ENCODE data around the gene CTU2. TPM values are rescaled to one million over a fixed set of nuclear protein-coding genes. Genes with fewer than 3 reads are reported as not detected.
A peak's percentile ranks its signal among the peaks of the same experiment; 100 is the strongest.

The CTU2 gene
- total and polyA plus RNA-seq, 5 donors = 11.1 to 16.3 (median 12.0) TPM

GRCh38 chr16:88750854-88751253, 44.6 kb downstream of the CTU2 start:
- Histone ChIP-seq H3K27me3 (ENCODE audit: control insufficient read depth, insufficient read depth) (no peaks in the 10 kb centered on the region), H3K27ac (ENCODE audit: low read length) (no peak overlapping the region), H3K9me3 (ENCODE audit: control insufficient read depth, low read length) (no peaks in the 10 kb centered on the region), H3K4me1 (ENCODE audit: control insufficient read depth, insufficient read depth, low read length) (no peaks in the 10 kb centered on the region), H3K4me3 (ENCODE audit: low read length) (no peak overlapping the region)
- WGBS = 84% methylated on average over 12 of the region's 12 CpGs
- intact Hi-C loops (cut with DNase I) = no loop called here
- no peak for ATAC-seq
- DNase-seq = no peak

GRCh38 chr16:88752386-88753002, 46.2 kb downstream of the CTU2 start:
- H3K4me1 ChIP-seq (ENCODE audit: control insufficient read depth, insufficient read depth, low read length) = no peaks in the 10 kb centered on the region
- no peaks in the 10 kb centered on the region for H3K9me3 ChIP-seq (ENCODE audit: control insufficient read depth, low read length)
- intact Hi-C loops (cut with DNase I) = no loop called here

GRCh38 chr16:88753191-88753590, 46.9 kb downstream of the CTU2 start:
- Histone ChIP-seq H3K9me3 (ENCODE audit: control insufficient read depth, low read length) (no peaks in the 10 kb centered on the region), H3K27ac (ENCODE audit: low read length) (no peak overlapping the region), H3K4me1 (ENCODE audit: control insufficient read depth, insufficient read depth, low read length) (no peaks in the 10 kb centered on the region), H3K27me3 (ENCODE audit: control insufficient read depth, insufficient read depth) (no peaks in the 10 kb centered on the region), H3K4me3 (ENCODE audit: low read length) (no peak overlapping the region)
- DNase-seq (no peak), ATAC-seq (no peak)
- intact Hi-C loops (cut with DNase I) = no loop called here
- WGBS = 88% methylated on average over 13 of the region's 13 CpGs

More at GRCh38 chr16:88752386-88753002, 46.2 kb downstream of the CTU2 start:
- 91% methylated on average over 16 of the region's 16 CpGs for WGBS
- Histone ChIP-seq H3K27me3 (ENCODE audit: control insufficient read depth, insufficient read depth) (no peaks in the 10 kb centered on the region), H3K4me3 (ENCODE audit: low read length) (no peak overlapping the region), H3K27ac (ENCODE audit: low read length) (no peak overlapping the region)
- no peak for ATAC-seq
- DNase-seq = no peak

GRCh38 chr16:88753602-88754001, 47.3 kb downstream of the CTU2 start:
- no peaks in the 10 kb centered on the region for H3K9me3 ChIP-seq (ENCODE audit: control insufficient read depth, low read length)
- no peak overlapping the region for H3K4me3 ChIP-seq (ENCODE audit: low read length)
- ATAC-seq = no peak
- 82% methylated on average over 11 of the region's 11 CpGs for WGBS
- intact Hi-C loops (cut with DNase I) = no loop called here
- no peak for DNase-seq
- no peaks in the 10 kb centered on the region for H3K27me3 ChIP-seq (ENCODE audit: control insufficient read depth, insufficient read depth)
- no peak overlapping the region for H3K27ac ChIP-seq (ENCODE audit: low read length)
- H3K4me1 ChIP-seq (ENCODE audit: control insufficient read depth, insufficient read depth, low read length) = no peaks in the 10 kb centered on the region

- Histone ChIP-seq H3K27ac (ENCODE audit: low read length) (no peak overlapping the region), H3K27me3 (ENCODE audit: control insufficient read depth, insufficient read depth) (no peaks in the 10 kb centered on the region), H3K4me3 (ENCODE audit: low read length) (no peak overlapping the region), H3K9me3 (ENCODE audit: control insufficient read depth, low read length) (no peaks in the 10 kb centered on the region), H3K4me1 (ENCODE audit: control insufficient read depth, insufficient read depth, low read length) (no peaks in the 10 kb centered on the region)
- 91% methylated on average over 28 of the region's 28 CpGs for WGBS
- no peak for ATAC-seq
- no peak for DNase-seq
- intact Hi-C loops (cut with DNase I) = no loop called here
Observed at GRCh38 chr16:88754109-88754911, 48.0 kb downstream of the CTU2 start.

- intact Hi-C loops (cut with DNase I) = no loop called here
- Histone ChIP-seq H3K9me3 (ENCODE audit: control insufficient read depth, low read length) (no peaks in the 10 kb centered on the region), H3K4me3 (ENCODE audit: low read length) (no peak overlapping the region), H3K27ac (ENCODE audit: low read length) (no peak overlapping the region), H3K4me1 (ENCODE audit: control insufficient read depth, insufficient read depth, low read length) (no peaks in the 10 kb centered on the region), H3K27me3 (ENCODE audit: control insufficient read depth, insufficient read depth) (no peaks in the 10 kb centered on the region)
- DNase-seq (no peak), ATAC-seq (no peak)
- 70% methylated on average over 42 of the region's 42 CpGs for WGBS
Observed at GRCh38 chr16:88754912-88755744, 48.8 kb downstream of the CTU2 start.

GRCh38 chr16:88755745-88756443, 49.6 kb downstream of the CTU2 start:
- Histone ChIP-seq H3K4me3 (ENCODE audit: low read length) (no peak overlapping the region), H3K9me3 (ENCODE audit: control insufficient read depth, low read length) (no peaks in the 10 kb centered on the region), H3K27ac (ENCODE audit: low read length) (no peak overlapping the region), H3K27me3 (ENCODE audit: control insufficient read depth, insufficient read depth) (no peaks in the 10 kb centered on the region), H3K4me1 (ENCODE audit: control insufficient read depth, insufficient read depth, low read length) (no peaks in the 10 kb centered on the region)
- no peak for ATAC-seq
- intact Hi-C loops (cut with DNase I) = no loop called here
- no peak for DNase-seq
- 84% methylated on average over 23 of the region's 23 CpGs for WGBS

- intact Hi-C loops (cut with DNase I) = no loop called here
- no peaks in the 10 kb centered on the region for H3K4me1 ChIP-seq (ENCODE audit: control insufficient read depth, insufficient read depth, low read length)
- ATAC-seq = no peak
- no peaks in the 10 kb centered on the region for H3K9me3 ChIP-seq (ENCODE audit: control insufficient read depth, low read length)
- H3K27ac ChIP-seq (ENCODE audit: low read length) = no peak overlapping the region
- 87% methylated on average over 13 of the region's 13 CpGs for WGBS
- no peak overlapping the region for H3K4me3 ChIP-seq (ENCODE audit: low read length)
- no peaks in the 10 kb centered on the region for H3K27me3 ChIP-seq (ENCODE audit: control insufficient read depth, insufficient read depth)
- no peak for DNase-seq
Observed at GRCh38 chr16:88758227-88758943, 52.1 kb downstream of the CTU2 start.

GRCh38 chr16:88758944-88759244, 52.6 kb downstream of the CTU2 start:
- H3K9me3 ChIP-seq (ENCODE audit: control insufficient read depth, low read length) = no peaks in the 10 kb centered on the region
- H3K27ac ChIP-seq (ENCODE audit: low read length) = no peak overlapping the region
- no peaks in the 10 kb centered on the region for H3K27me3 ChIP-seq (ENCODE audit: control insufficient read depth, insufficient read depth)
- H3K4me3 ChIP-seq (ENCODE audit: low read length) = no peak overlapping the region
- DNase-seq = no peak
- ATAC-seq = no peak
- intact Hi-C loops (cut with DNase I) = no loop called here
- 69% methylated on average over 6 of the region's 6 CpGs for WGBS
- H3K4me1 ChIP-seq (ENCODE audit: control insufficient read depth, insufficient read depth, low read length) = no peaks in the 10 kb centered on the region

GRCh38 chr16:88759245-88759975, 53.1 kb downstream of the CTU2 start:
- peak in 1 of 3 donors; percentile 81 for DNase-seq
- Histone ChIP-seq H3K9me3 (ENCODE audit: control insufficient read depth, low read length) (no peaks in the 10 kb centered on the region), H3K27me3 (ENCODE audit: control insufficient read depth, insufficient read depth) (no peaks in the 10 kb centered on the region), H3K4me3 (ENCODE audit: low read length) (no peak overlapping the region), H3K27ac (ENCODE audit: low read length) (no peak overlapping the region), H3K4me1 (ENCODE audit: control insufficient read depth, insufficient read depth, low read length) (no peaks in the 10 kb centered on the region)
- intact Hi-C loops (cut with DNase I) = no loop called here
- WGBS = 53% methylated on average over 26 of the region's 26 CpGs
- peak; percentile 38 to 62 for ATAC-seq

All from right cardiac atrium (tissue), 5 donors.